Left ventricle myocardium inferior (tissue), 1 donor: Measurements from ENCODE around the gene FAM83F. TPM values are rescaled to one million over a fixed set of nuclear protein-coding genes. Genes with fewer than 3 reads are reported as not detected.

Experiments used
- DNase-seq: peaks from one replicate; pipeline ENCODE4 v3.0.0-alpha.2; 2020
- H3K27ac ChIP-seq: fragments of 200-600 bp; replicated peaks from 2 replicates; pipeline ENCODE4 v1.8.0; 2021
- H3K27me3 ChIP-seq: fragments of 200-600 bp; 2 replicates; pipeline ENCODE4 v1.8.0; 2021; ENCODE audit warnings: low read depth
- H3K36me3 ChIP-seq: fragments of 200-600 bp; 2 replicates; pipeline ENCODE4 v1.8.0; 2021
- H3K4me1 ChIP-seq: fragments of 200-600 bp; 2 replicates; pipeline ENCODE4 v1.8.0; 2021
- H3K4me3 ChIP-seq: fragments of 200-600 bp; 2 replicates; pipeline ENCODE4 v1.8.0; 2021; ENCODE audit warnings: mild to moderate bottlenecking, moderate library complexity
- H3K9me3 ChIP-seq: fragments of 200-600 bp; replicated peaks from 2 replicates; pipeline ENCODE4 v1.8.0; 2021
- intact Hi-C: fragments of 100-400 bp; cut with micrococcal nuclease; formaldehyde crosslinking; loops from one replicate; pipeline ENCODE4 v1.11.0; 2022
- total RNA-seq: library from RNA; stranded (reverse); fragmentation: NEBNext Ultra II Directional; extraction: Animal tissue kit (Norgen Biotek cat#: 25700); gene quantifications from one replicate; pipeline ENCODE4 v1.2.1, GENCODE V29; 2021
- TF ChIP-seq, protein P1 (sequence below): fragments of 200-600 bp; IDR thresholded peaks from 2 replicates; pipeline ENCODE4 v1.8.0; 2021; ENCODE audit warnings: antibody characterized with exemption, mild to moderate bottlenecking, borderline replicate concordance
- donor health status: DM: no; HTN: yes; CAD: no; lungs with severe emphysema.

The FAM83F gene
- total RNA-seq, 1 donor from 2014 or later, result 4.4 TPM

DNA sequence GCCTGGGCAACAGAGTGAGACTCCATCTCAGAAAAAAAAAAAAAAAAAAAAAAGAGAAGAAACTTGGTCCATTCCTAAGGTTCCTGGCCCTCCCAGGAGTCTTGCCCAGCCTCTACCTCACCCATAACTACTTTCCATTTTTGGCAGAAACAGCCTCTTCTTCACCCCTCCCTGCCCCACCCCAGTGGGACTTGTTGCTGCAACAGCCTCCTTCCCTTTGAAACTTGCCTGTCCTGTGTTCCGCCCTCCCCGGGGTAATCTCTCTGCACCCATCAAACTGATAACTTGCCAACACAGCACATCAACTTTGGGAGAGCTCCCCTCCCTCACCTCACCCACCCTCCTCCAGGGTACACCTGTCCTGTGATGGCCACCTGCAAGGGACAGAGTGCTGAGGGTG is 10.0 kb upstream of the FAM83F start:
- Histone ChIP-seq H3K27ac (no peak overlapping the region), H3K9me3 (no peaks in the 10 kb centered on the region), H3K27me3 (peaks cover 9% of the 10 kb centered on the region), H3K4me3 (no peak overlapping the region), H3K4me1 (peaks cover 14% of the 10 kb centered on the region), H3K36me3 (no peaks in the 10 kb centered on the region)
- intact Hi-C loops, result no loop called here
- TF ChIP-seq, protein P1, sequence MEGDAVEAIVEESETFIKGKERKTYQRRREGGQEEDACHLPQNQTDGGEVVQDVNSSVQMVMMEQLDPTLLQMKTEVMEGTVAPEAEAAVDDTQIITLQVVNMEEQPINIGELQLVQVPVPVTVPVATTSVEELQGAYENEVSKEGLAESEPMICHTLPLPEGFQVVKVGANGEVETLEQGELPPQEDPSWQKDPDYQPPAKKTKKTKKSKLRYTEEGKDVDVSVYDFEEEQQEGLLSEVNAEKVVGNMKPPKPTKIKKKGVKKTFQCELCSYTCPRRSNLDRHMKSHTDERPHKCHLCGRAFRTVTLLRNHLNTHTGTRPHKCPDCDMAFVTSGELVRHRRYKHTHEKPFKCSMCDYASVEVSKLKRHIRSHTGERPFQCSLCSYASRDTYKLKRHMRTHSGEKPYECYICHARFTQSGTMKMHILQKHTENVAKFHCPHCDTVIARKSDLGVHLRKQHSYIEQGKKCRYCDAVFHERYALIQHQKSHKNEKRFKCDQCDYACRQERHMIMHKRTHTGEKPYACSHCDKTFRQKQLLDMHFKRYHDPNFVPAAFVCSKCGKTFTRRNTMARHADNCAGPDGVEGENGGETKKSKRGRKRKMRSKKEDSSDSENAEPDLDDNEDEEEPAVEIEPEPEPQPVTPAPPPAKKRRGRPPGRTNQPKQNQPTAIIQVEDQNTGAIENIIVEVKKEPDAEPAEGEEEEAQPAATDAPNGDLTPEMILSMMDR, result no peak
- DNase-seq, result no peak

DNA sequence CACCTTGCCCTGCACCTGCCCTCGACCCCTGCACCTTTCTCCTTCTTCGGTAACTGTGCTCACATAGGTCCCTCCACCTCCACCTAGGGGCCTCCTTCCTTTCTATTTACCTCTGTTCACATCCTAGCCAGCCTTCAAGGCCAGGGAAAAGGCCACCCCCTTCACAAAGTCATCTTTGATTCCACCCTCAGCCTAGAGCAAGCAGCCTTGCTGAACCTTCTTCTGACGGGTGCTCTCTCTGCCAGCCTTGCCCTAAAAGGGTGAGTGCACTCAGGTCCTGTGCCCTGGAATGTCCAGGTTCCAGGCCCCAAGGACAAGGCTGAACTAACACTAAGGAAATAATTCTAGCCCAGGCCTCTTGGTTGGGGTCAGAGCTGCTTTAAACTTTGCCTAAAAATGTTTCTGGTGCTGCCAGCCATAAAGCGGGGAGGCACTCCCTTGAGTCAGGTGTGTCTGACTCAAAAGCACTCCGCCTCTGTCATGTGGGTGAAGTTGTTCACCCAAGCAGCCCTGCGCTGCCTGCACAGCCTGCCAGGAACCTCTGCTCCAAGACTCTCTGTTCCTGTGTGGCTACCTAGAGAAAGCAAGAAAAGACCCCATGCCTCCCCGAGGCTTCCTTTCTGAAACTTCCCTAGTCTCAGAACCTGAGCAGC is 9.2 kb upstream of the FAM83F start:
- Histone ChIP-seq H3K36me3 (no peaks in the 10 kb centered on the region), H3K27me3 (peaks cover 9% of the 10 kb centered on the region), H3K9me3 (no peaks in the 10 kb centered on the region), H3K27ac (no peak overlapping the region), H3K4me3 (no peak overlapping the region), H3K4me1 (peaks cover 21% of the 10 kb centered on the region)
- TF ChIP-seq, protein P1, result no peak
- DNase-seq, result no peak
- intact Hi-C loops, result no loop called here

DNA sequence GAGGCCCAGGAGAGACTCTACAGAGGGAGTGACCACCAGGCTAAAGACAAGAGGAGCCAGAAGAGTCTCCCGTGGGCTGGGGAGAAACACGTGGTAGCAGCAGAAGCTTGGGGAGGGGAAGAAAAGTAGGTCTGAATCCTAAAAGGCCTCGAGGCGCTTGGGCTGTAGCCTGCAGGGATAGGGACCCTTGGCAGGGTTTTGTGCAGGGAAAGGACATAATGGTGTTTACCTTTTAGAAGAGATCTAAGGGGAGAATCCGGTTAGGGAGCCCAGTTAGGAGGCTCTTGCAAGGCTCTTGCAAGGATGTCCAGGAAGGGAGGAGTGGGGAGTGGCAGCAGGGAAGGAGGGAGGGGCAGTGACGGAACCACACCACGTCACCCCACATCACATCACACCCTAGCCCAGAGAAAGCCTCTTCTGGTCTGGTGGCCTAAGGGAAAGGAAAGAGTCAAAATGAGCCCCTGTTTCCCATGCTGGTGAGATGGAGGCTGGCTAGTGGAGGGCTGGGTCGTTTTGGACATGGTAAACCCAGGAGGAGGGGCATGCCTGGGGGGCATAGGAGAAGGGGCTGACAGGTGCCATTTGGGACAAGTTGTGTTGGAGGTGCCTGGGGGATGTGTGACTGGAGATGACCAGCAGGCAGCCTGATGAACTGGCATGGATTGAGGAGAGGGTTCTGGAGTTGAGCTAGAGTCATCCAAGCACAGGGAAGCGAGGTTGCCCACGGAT is 6.2 kb upstream of the FAM83F start:
- intact Hi-C loops, result no loop called here
- H3K36me3 ChIP-seq, result no peaks in the 10 kb centered on the region
- no peak overlapping the region for H3K4me3 ChIP-seq
- TF ChIP-seq, protein P1, result no peak
- H3K9me3 ChIP-seq, result no peaks in the 10 kb centered on the region
- H3K27ac ChIP-seq, result peak overlapping the region; percentile 86
- DNase-seq, result no peak
- H3K4me1 ChIP-seq, result peaks cover 49% of the 10 kb centered on the region
- peaks cover 22% of the 10 kb centered on the region for H3K27me3 ChIP-seq

DNA sequence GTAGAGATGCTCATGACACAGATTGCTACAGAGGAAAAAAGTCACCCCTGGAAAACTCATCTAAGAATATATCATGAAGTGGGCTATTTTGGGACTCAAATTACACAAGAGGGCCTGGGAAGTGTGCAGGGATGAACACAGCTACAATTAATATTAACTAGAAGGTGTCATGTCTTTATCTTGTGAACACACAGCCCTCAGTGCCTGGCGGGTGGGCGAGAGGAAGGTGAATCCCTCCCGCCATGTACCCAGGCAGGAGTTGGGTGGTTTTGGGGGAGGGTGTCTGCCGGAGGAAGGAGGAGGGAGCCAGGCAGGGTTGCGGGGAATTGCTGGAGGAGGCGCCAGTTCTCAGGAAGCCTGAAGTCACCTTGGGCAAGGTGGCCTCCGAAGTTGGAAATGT is 5.1 kb upstream of the FAM83F start:
- Histone ChIP-seq H3K9me3 (no peaks in the 10 kb centered on the region), H3K27ac (peak overlapping the region; percentile 86), H3K4me1 (peaks cover 49% of the 10 kb centered on the region), H3K27me3 (peaks cover 33% of the 10 kb centered on the region), H3K36me3 (no peaks in the 10 kb centered on the region), H3K4me3 (no peak overlapping the region)
- no peak for DNase-seq
- intact Hi-C loops, result no loop called here
- TF ChIP-seq, protein P1, result no peak

DNA sequence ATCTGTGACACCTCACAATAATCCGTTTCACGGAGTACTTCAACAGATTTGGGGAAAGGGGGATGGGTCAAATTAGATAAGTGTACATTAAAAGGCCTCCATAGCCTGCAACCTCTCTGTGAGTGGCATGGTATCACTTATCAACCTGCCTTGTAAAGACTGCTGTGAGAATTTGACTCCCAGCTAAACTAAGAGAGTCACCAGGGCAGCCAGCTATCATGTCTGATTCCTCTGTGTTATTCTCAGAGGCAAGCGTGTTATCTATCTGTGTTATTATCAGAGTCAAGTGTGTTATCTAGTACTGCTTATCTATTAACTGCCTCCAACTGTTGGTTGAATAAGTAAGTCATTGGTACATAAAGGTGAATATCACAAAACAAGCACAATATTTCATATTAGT is 4.1 kb upstream of the FAM83F start:
- DNase-seq, result no peak
- Histone ChIP-seq H3K27ac (peak overlapping the region; percentile 86), H3K36me3 (no peaks in the 10 kb centered on the region), H3K27me3 (peaks cover 42% of the 10 kb centered on the region), H3K9me3 (no peaks in the 10 kb centered on the region), H3K4me3 (no peak overlapping the region), H3K4me1 (peaks cover 56% of the 10 kb centered on the region)
- TF ChIP-seq, protein P1, result no peak
- intact Hi-C loops, result no loop called here
